HEK293 (cell line): ENCODE results near the gene MTA3.
A peak's percentile ranks its signal among the peaks of the same experiment; 100 is the strongest.

Experiments used
- CTCF ChIA-PET: fragments of 350-600 bp; formaldehyde crosslinking; extraction: SDS; loops from one replicate; lab custom pipeline; 2021; ENCODE audit warnings: antibody characterized with exemption; lab: Yijun Ruan, JAX
- POLR2A ChIA-PET: fragments of 300-600 bp; formaldehyde crosslinking; extraction: SDS; loops from one replicate; lab custom pipeline; 2020; ENCODE audit warnings: antibody characterized with exemption, inconsistent platforms; lab: Yijun Ruan, JAX
- H3K27ac ChIP-seq: fragments of 200-500 bp; sonication (Bioruptor generic); 2 replicates; pipeline ENCODE4 v1.5.1; 2014; ENCODE audit warnings: low read depth, low read length, control low read depth, inconsistent platforms; ENCODE audit errors: extremely low read depth
- H3K36me3 ChIP-seq, 2 experiments: fragments of 200-500 bp in 1 of 2; sonication (Bioruptor generic) in 1 of 2; 1 replicate in 1 of 2; 2 replicates in 1 of 2; pipeline ENCODE4 v1.5.1; 2014 to 2017; ENCODE audit warnings: inconsistent platforms in 2 of 2, low read length in 2 of 2; ENCODE audit not compliant: control insufficient read depth in 2 of 2, insufficient read depth in 1 of 2
- H3K4me1 ChIP-seq: fragments of 200-500 bp; sonication (Bioruptor generic); 2 replicates; pipeline ENCODE4 v1.5.1; 2014; ENCODE audit warnings: mild to moderate bottlenecking, low read length, inconsistent platforms; ENCODE audit not compliant: control insufficient read depth, insufficient read depth
- H3K4me3 ChIP-seq: 2 replicates; pipeline ENCODE4 v1.5.1; 2011; ENCODE audit warnings: low read depth, mild to moderate bottlenecking, control low read depth, low read length, moderate library complexity
- H3K9me3 ChIP-seq: fragments of 200-500 bp; sonication (Bioruptor generic); 2 replicates; pipeline ENCODE4 v1.5.1; 2014; ENCODE audit warnings: low read depth, low read length, inconsistent platforms; ENCODE audit not compliant: control insufficient read depth, insufficient read depth
- GLI2 ChIP-seq: fragments of 450-650 bp; formaldehyde crosslinking; IDR thresholded peaks from 2 replicates; pipeline ENCODE4; 2017; ENCODE audit warnings: missing biosample characterization, missing genetic modification characterization, low read depth, borderline replicate concordance
- HOXD13 ChIP-seq: sonication (generic); formaldehyde crosslinking; IDR thresholded peaks from 2 replicates; pipeline ENCODE4 v1.8.0; 2022; ENCODE audit warnings: missing genetic modification reagents, borderline replicate concordance
- SP2 ChIP-seq: fragments of 450-650 bp; formaldehyde crosslinking; IDR thresholded peaks from 2 replicates; pipeline ENCODE4 v1.5.1; 2016; ENCODE audit warnings: missing biosample characterization, missing genetic modification characterization
- ZNF112 ChIP-seq: fragments of 450-650 bp; formaldehyde crosslinking; IDR thresholded peaks from 2 replicates; pipeline ENCODE4 v1.5.0; 2017; ENCODE audit warnings: missing biosample characterization, missing genetic modification characterization
- ZNF184 ChIP-seq: fragments of 450-650 bp; IDR thresholded peaks from 2 replicates; pipeline ENCODE4 v1.5.1; 2018; ENCODE audit warnings: missing biosample characterization, mild to moderate bottlenecking, missing genetic modification characterization
- ZNF202 ChIP-seq: fragments of 450-650 bp; formaldehyde crosslinking; IDR thresholded peaks from 2 replicates; pipeline ENCODE4 v1.5.1; 2016; ENCODE audit warnings: missing biosample characterization, missing genetic modification characterization, borderline replicate concordance
- ZNF223 ChIP-seq: fragments of 450-650 bp; formaldehyde crosslinking; IDR thresholded peaks from 2 replicates; pipeline ENCODE4 v1.5.1; 2016; ENCODE audit warnings: missing biosample characterization, missing genetic modification characterization
- ZNF248 ChIP-seq: fragments of 450-650 bp; formaldehyde crosslinking; IDR thresholded peaks from 2 replicates; pipeline ENCODE4 v1.5.1; 2017; ENCODE audit warnings: missing biosample characterization, missing genetic modification characterization
- ZNF501 ChIP-seq: fragments of 450-650 bp; formaldehyde crosslinking; IDR thresholded peaks from 2 replicates; pipeline ENCODE4 v1.5.1; 2016; ENCODE audit warnings: missing biosample characterization, missing genetic modification characterization
- ZNF521 ChIP-seq: fragments of 450-650 bp; formaldehyde crosslinking; IDR thresholded peaks from 2 replicates; pipeline ENCODE4 v1.5.1; 2017; ENCODE audit warnings: missing biosample characterization, mild to moderate bottlenecking, missing genetic modification characterization
- ZNF558 ChIP-seq: fragments of 450-650 bp; formaldehyde crosslinking; IDR thresholded peaks from 2 replicates; pipeline ENCODE4 v1.5.1; 2016; ENCODE audit warnings: missing biosample characterization, missing genetic modification characterization
- ZNF645 ChIP-seq: fragments of 450-650 bp; formaldehyde crosslinking; IDR thresholded peaks from 2 replicates; pipeline ENCODE4; 2016; ENCODE audit warnings: missing biosample characterization, missing genetic modification characterization
- ZNF707 ChIP-seq: fragments of 450-650 bp; formaldehyde crosslinking; IDR thresholded peaks from 2 replicates; pipeline ENCODE4 v1.5.1; 2016; ENCODE audit warnings: missing biosample characterization, missing genetic modification characterization
- ZNF791 ChIP-seq: fragments of 450-650 bp; formaldehyde crosslinking; IDR thresholded peaks from 2 replicates; pipeline ENCODE4 v1.5.1; 2016; ENCODE audit warnings: missing biosample characterization, missing genetic modification characterization
- ZNF830 ChIP-seq: fragments of 450-650 bp; IDR thresholded peaks from 2 replicates; pipeline ENCODE4 v1.5.0; 2018; ENCODE audit warnings: missing biosample characterization, missing genetic modification characterization, low read depth, mild to moderate bottlenecking, moderate library complexity
- ZNF837 ChIP-seq: fragments of 450-650 bp; formaldehyde crosslinking; IDR thresholded peaks from 2 replicates; pipeline ENCODE4 v1.5.1; 2016; ENCODE audit warnings: missing biosample characterization, missing genetic modification characterization
- ZNF843 ChIP-seq: fragments of 450-650 bp; formaldehyde crosslinking; IDR thresholded peaks from 2 replicates; pipeline ENCODE4 v1.5.1; 2016; ENCODE audit warnings: missing biosample characterization, missing genetic modification characterization
- TF ChIP-seq, protein P1 (sequence below): fragments of 450-650 bp; formaldehyde crosslinking; IDR thresholded peaks from 2 replicates; pipeline ENCODE4 v1.5.1; 2016; ENCODE audit warnings: missing biosample characterization, missing genetic modification characterization
- TF ChIP-seq, protein P2 (sequence below): fragments of 450-650 bp; formaldehyde crosslinking; IDR thresholded peaks from 2 replicates; pipeline ENCODE4 v1.5.1; 2016; ENCODE audit warnings: missing biosample characterization, missing genetic modification characterization

Gene MTA3

GRCh38 chr2:42550870-42551269, 17.6 kb upstream of the MTA3 start (continued):
- TF ChIP-seq, protein P1, sequence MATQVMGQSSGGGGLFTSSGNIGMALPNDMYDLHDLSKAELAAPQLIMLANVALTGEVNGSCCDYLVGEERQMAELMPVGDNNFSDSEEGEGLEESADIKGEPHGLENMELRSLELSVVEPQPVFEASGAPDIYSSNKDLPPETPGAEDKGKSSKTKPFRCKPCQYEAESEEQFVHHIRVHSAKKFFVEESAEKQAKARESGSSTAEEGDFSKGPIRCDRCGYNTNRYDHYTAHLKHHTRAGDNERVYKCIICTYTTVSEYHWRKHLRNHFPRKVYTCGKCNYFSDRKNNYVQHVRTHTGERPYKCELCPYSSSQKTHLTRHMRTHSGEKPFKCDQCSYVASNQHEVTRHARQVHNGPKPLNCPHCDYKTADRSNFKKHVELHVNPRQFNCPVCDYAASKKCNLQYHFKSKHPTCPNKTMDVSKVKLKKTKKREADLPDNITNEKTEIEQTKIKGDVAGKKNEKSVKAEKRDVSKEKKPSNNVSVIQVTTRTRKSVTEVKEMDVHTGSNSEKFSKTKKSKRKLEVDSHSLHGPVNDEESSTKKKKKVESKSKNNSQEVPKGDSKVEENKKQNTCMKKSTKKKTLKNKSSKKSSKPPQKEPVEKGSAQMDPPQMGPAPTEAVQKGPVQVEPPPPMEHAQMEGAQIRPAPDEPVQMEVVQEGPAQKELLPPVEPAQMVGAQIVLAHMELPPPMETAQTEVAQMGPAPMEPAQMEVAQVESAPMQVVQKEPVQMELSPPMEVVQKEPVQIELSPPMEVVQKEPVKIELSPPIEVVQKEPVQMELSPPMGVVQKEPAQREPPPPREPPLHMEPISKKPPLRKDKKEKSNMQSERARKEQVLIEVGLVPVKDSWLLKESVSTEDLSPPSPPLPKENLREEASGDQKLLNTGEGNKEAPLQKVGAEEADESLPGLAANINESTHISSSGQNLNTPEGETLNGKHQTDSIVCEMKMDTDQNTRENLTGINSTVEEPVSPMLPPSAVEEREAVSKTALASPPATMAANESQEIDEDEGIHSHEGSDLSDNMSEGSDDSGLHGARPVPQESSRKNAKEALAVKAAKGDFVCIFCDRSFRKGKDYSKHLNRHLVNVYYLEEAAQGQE (tag by site-specific recombination), result peak; percentile 33; the same call in 1 of the 2 replicates
- TF ChIP-seq ZNF837, result no peak
- 0 out of 2 replicates have a peak, but pooled peaks have one; percentile 10 for TF ChIP-seq ZNF202 (tag by site-specific recombination)

GRCh38 chr2:42554392-42554791, 14.0 kb upstream of the MTA3 start:
- no peaks in the 10 kb centered on the region for H3K9me3 ChIP-seq
- H3K36me3 ChIP-seq, result no peaks in the 10 kb centered on the region; a peak in 1 of 3 replicates
- no peaks in the 10 kb centered on the region for H3K4me1 ChIP-seq
- H3K27ac ChIP-seq, result no peak overlapping the region
- H3K4me3 ChIP-seq, result no peak overlapping the region
- TF ChIP-seq ZNF223, result no peak
- TF ChIP-seq, protein P2, sequence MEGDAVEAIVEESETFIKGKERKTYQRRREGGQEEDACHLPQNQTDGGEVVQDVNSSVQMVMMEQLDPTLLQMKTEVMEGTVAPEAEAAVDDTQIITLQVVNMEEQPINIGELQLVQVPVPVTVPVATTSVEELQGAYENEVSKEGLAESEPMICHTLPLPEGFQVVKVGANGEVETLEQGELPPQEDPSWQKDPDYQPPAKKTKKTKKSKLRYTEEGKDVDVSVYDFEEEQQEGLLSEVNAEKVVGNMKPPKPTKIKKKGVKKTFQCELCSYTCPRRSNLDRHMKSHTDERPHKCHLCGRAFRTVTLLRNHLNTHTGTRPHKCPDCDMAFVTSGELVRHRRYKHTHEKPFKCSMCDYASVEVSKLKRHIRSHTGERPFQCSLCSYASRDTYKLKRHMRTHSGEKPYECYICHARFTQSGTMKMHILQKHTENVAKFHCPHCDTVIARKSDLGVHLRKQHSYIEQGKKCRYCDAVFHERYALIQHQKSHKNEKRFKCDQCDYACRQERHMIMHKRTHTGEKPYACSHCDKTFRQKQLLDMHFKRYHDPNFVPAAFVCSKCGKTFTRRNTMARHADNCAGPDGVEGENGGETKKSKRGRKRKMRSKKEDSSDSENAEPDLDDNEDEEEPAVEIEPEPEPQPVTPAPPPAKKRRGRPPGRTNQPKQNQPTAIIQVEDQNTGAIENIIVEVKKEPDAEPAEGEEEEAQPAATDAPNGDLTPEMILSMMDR (tag by site-specific recombination), result no peak
- no peak for TF ChIP-seq ZNF501 (tag by site-specific recombination)
- TF ChIP-seq ZNF843 (tag by site-specific recombination), result no peak
- no peak for TF ChIP-seq ZNF521 (tag by site-specific recombination)
- no peak for TF ChIP-seq ZNF184 (tag by site-specific recombination)
- no peak for TF ChIP-seq SP2 (tag by site-specific recombination)
- TF ChIP-seq ZNF707 (tag by site-specific recombination), result no peak
- no peak for TF ChIP-seq ZNF248 (tag by site-specific recombination)
- no peak for TF ChIP-seq ZNF830 (tag by site-specific recombination)
- TF ChIP-seq, protein P1 (tag by site-specific recombination), result no peak
- no peak for TF ChIP-seq ZNF112 (tag by site-specific recombination)
- no peak for TF ChIP-seq ZNF558 (tag by site-specific recombination)
- no peak for TF ChIP-seq ZNF791 (tag by site-specific recombination)
- TF ChIP-seq HOXD13 (CRISPR knock-in tag), result no peak
- no peak for TF ChIP-seq ZNF645 (tag by site-specific recombination)
- no peak for TF ChIP-seq GLI2 (tag by site-specific recombination)
- ChIA-PET CTCF (interaction anchor here (0.6 kb wide), 1 partner anchor 59 kb away, joined by 5 read pairs; no protein-coding TSS in a partner anchor), POLR2A (no interaction called here)
